ENCODE measurements around the gene MTA3. TPM values are rescaled to one million over a fixed set of nuclear protein-coding genes. Genes with fewer than 3 reads are reported as not detected.

MTA3 gene
- total RNA-seq, 1 donor from 2014 or later = 26.8 TPM

- Mint-ChIP-seq H3K4me3 (no peak within 1 kb of the TSS), H3K36me3 (ENCODE audit: low read depth) (no peaks in the 10 kb centered on the region), H3K9me3 (no peaks in the 10 kb centered on the region), H3K27me3 (no peaks in the 10 kb centered on the region), H3K4me1 (no peaks in the 10 kb centered on the region), H3K27ac (no peak within 1 kb of the TSS)
- ChIA-PET POLR2A (no interaction called here), CTCF (no interaction called here)
- no peak for DNase-seq
- no peak for TF ChIP-seq CTCF (IDR thresholded peaks at IDR 0.05)
- ATAC-seq (ENCODE audit: low read depth) = no peak
- intact Hi-C loops (cut with micrococcal nuclease) = no loop called here
Observed at GRCh38 chr2:42764096-42764495, 195.7 kb downstream of the MTA3 start, which contains the start of gene OXER1. Gene OXER1, minus strand, starts transcription at chr2:42764135. Its CDS starts 73 bp downstream, at chr2:42764062.

GRCh38 chr2:42764901-42765300 lies 196.5 kb downstream of the MTA3 start:
- Mint-ChIP-seq H3K4me3 (no peak overlapping the region), H3K4me1 (no peaks in the 10 kb centered on the region), H3K9me3 (no peaks in the 10 kb centered on the region), H3K27ac (no peak overlapping the region), H3K27me3 (no peaks in the 10 kb centered on the region), H3K36me3 (ENCODE audit: low read depth) (no peaks in the 10 kb centered on the region)
- intact Hi-C loops (cut with micrococcal nuclease) = no loop called here
- DNase-seq (no peak), ATAC-seq (ENCODE audit: low read depth) (no peak)
- no peak for TF ChIP-seq CTCF (IDR thresholded peaks at IDR 0.05)
- CTCF ChIA-PET = no interaction called here
- POLR2A ChIA-PET = no interaction called here

GRCh38 chr2:42765686-42766085 lies 197.3 kb downstream of the MTA3 start:
- no peak for ATAC-seq (ENCODE audit: low read depth)
- no peak for TF ChIP-seq CTCF (IDR thresholded peaks at IDR 0.05)
- Mint-ChIP-seq H3K9me3 (no peaks in the 10 kb centered on the region), H3K4me1 (no peaks in the 10 kb centered on the region), H3K27ac (no peak overlapping the region), H3K27me3 (no peaks in the 10 kb centered on the region), H3K4me3 (no peak overlapping the region), H3K36me3 (ENCODE audit: low read depth) (no peaks in the 10 kb centered on the region)
- intact Hi-C loops (cut with micrococcal nuclease) = no loop called here
- CTCF ChIA-PET = no interaction called here
- DNase-seq = no peak
- POLR2A ChIA-PET = no interaction called here

- no peaks in the 10 kb centered on the region for H3K36me3 Mint-ChIP-seq (ENCODE audit: low read depth)
- no peak overlapping the region for H3K27ac Mint-ChIP-seq
- intact Hi-C loops (cut with micrococcal nuclease) = no loop called here
- H3K9me3 Mint-ChIP-seq = no peaks in the 10 kb centered on the region
- CTCF ChIA-PET = no interaction called here
- POLR2A ChIA-PET = no interaction called here
- no peak for TF ChIP-seq CTCF (IDR thresholded peaks at IDR 0.05)
- no peaks in the 10 kb centered on the region for H3K4me1 Mint-ChIP-seq
- H3K27me3 Mint-ChIP-seq = no peaks in the 10 kb centered on the region
- ATAC-seq (ENCODE audit: low read depth) = no peak
- DNase-seq = no peak
- no peak overlapping the region for H3K4me3 Mint-ChIP-seq
Observed at GRCh38 chr2:42767080-42767898, 198.9 kb downstream of the MTA3 start.

GRCh38 chr2:42767899-42768705 lies 199.7 kb downstream of the MTA3 start:
- no peaks in the 10 kb centered on the region for H3K4me1 Mint-ChIP-seq
- H3K9me3 Mint-ChIP-seq = no peaks in the 10 kb centered on the region
- ChIA-PET CTCF (no interaction called here), POLR2A (no interaction called here)
- DNase-seq (no peak), ATAC-seq (ENCODE audit: low read depth) (no peak)
- H3K27me3 Mint-ChIP-seq = no peaks in the 10 kb centered on the region
- no peak overlapping the region for H3K4me3 Mint-ChIP-seq
- H3K36me3 Mint-ChIP-seq (ENCODE audit: low read depth) = no peaks in the 10 kb centered on the region
- intact Hi-C loops (cut with micrococcal nuclease) = no loop called here
- no peak for TF ChIP-seq CTCF (IDR thresholded peaks at IDR 0.05)
- H3K27ac Mint-ChIP-seq = no peak overlapping the region

Data from activated B cell treated with CpG ODN at 0.5 μM for 24 hours (primary cell).